AG04450 (cell line): ENCODE results near the gene TPCN2. TPM values are rescaled to one million over a fixed set of nuclear protein-coding genes. Genes with fewer than 3 reads are reported as not detected.

Source experiments
- CTCF ChIA-PET: fragments of 300-600, 350-600 bp; formaldehyde crosslinking; extraction: SDS; loops from one replicate; lab custom pipeline; 2022; ENCODE audit warnings: antibody characterized with exemption, inconsistent platforms; lab: Charles Lee
- POLR2A ChIA-PET: fragments of 350-600 bp; formaldehyde crosslinking; extraction: SDS; loops from one replicate; lab custom pipeline; 2021; ENCODE audit warnings: antibody characterized with exemption, inconsistent platforms; lab: Yijun Ruan, JAX
- DNase-seq: peaks from one replicate; pipeline ENCODE4 v3.0.0-alpha.2; 2011; ENCODE audit warnings: low read depth, low spot score
- H3K27ac ChIP-seq: one replicate; pipeline ENCODE4 v1.5.1; 2012; ENCODE audit warnings: low read depth, low read length, control low read depth
- H3K27me3 ChIP-seq: one replicate; pipeline ENCODE4 v1.6.0; 2012; ENCODE audit warnings: low read length; ENCODE audit not compliant: control insufficient read depth, insufficient read depth
- H3K4me3 ChIP-seq: 2 replicates; pipeline ENCODE4 v1.5.1; 2011; ENCODE audit warnings: mild to moderate bottlenecking, low read depth, low read length, control low read depth
- H3K9me3 ChIP-seq: 2 replicates; pipeline ENCODE4 v1.5.1; 2012; ENCODE audit warnings: low read length; ENCODE audit not compliant: control insufficient read depth, insufficient read depth
- CTCF ChIP-seq: IDR thresholded peaks from 2 replicates; pipeline ENCODE4 v1.5.1; 2011; ENCODE audit warnings: low read depth, low read length, control low read depth, inconsistent platforms
- polyA plus RNA-seq: library from polyadenylated mRNA; depleted of rRNA; stranded (reverse); fragments of >200 nt; gene quantifications from 2 replicates; pipeline ENCODE4 v1.2.3, GENCODE V29; 2011

TPCN2 gene
- polyA plus RNA-seq, 1 experiment = 6.4 TPM

GRCh38 chr11:69152733-69153421 lies 104.1 kb downstream of the TPCN2 start:
- H3K27me3 ChIP-seq = no peaks in the 10 kb centered on the region
- ChIA-PET CTCF (interaction anchor here (0.6 to 1.0 kb wide), 2 partner anchors 22 to 43 kb away, joined by 3 to 5 read pairs; no protein-coding TSS in a partner anchor), POLR2A (interaction anchor here (0.7 kb wide), 2 partner anchors 335 to 644 kb away, joined by 3 to 7 read pairs; no protein-coding TSS in a partner anchor)
- no peak for TF ChIP-seq CTCF
- peaks cover 10% of the 10 kb centered on the region for H3K9me3 ChIP-seq
- H3K4me3 ChIP-seq = no peak overlapping the region
- H3K27ac ChIP-seq = no peak overlapping the region
- no peak for DNase-seq

DNA sequence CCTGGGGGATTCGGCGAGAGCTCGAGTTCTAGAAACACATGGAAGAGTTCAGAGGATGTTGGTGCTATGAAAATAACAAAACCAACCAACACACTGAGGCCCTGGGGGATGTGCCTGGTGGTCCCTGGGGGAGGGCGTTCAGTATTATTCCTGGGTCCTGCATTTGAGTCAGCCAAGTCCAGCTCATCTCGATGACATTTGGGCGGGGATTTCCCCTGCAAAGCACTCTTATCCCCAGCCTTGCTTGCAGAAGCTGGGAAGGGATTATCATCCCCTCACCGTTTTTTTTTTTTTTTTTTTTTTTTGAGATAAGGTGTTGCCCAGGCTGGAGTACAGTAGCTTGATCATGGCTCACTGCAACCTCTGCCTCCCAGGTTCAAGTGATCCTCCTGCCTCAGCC lies 104.9 kb downstream of the TPCN2 start:
- ChIA-PET CTCF (interaction anchor here (0.6 kb wide), 1 partner anchor 44 kb away, joined by 3 read pairs; no protein-coding TSS in a partner anchor), POLR2A (interaction anchor here (0.7 kb wide), 1 partner anchor 645 kb away, joined by 7 read pairs; no protein-coding TSS in a partner anchor)
- Histone ChIP-seq H3K9me3 (peaks cover 8% of the 10 kb centered on the region), H3K27ac (no peak overlapping the region), H3K27me3 (no peaks in the 10 kb centered on the region), H3K4me3 (no peak overlapping the region)
- no peak for DNase-seq
- TF ChIP-seq CTCF = no peak

- Histone ChIP-seq H3K4me3 (no peak overlapping the region), H3K27ac (no peak overlapping the region), H3K27me3 (no peaks in the 10 kb centered on the region), H3K9me3 (peaks cover 6% of the 10 kb centered on the region)
- CTCF ChIA-PET = no interaction called here
- POLR2A ChIA-PET = no interaction called here
- DNase-seq = no peak
- TF ChIP-seq CTCF = no peak
These were observed 105.6 kb downstream of the TPCN2 start for GRCh38 chr11:69154211-69154913.

GRCh38 chr11:69154938-69155301 lies 106.2 kb downstream of the TPCN2 start:
- TF ChIP-seq CTCF = no peak
- ChIA-PET CTCF (no interaction called here), POLR2A (no interaction called here)
- Histone ChIP-seq H3K27me3 (no peaks in the 10 kb centered on the region), H3K4me3 (no peak overlapping the region), H3K27ac (no peak overlapping the region), H3K9me3 (peaks cover 3% of the 10 kb centered on the region; the same call in 1 of the 2 replicates)
- DNase-seq = no peak
